Measurements from ENCODE around the gene KRT36. TPM values are rescaled to one million over a fixed set of nuclear protein-coding genes. Genes with fewer than 3 reads are reported as not detected.

The KRT36 gene
- total and polyA plus RNA-seq, 2 of the 8 experiments (the other 6 are each of a cell fraction or from before 2014, with no cell fraction given) = not detected

DNA sequence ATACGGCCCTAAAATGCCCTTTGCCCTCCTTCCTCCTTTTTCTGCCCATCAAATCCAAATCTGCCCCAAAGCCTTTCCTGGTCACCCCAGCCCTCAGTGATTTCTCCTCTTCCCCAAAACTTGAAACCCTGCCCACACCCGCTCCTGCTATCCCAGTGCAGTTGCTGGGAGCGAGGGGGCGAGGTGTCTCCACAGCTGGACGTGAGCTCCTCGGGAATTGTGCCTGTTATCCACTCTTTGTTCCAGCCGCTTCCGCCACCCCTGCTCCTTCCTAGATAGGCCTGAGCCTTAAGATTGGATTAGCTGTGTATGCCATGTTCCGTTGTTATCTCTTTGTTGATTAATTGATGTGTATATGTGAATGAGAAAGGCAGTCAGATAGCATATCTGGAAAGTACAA is 6.2 kb downstream of the KRT36 start:
- no peaks in the 10 kb centered on the region for H4K20me1 ChIP-seq (replicated peaks in 1 of 2; ENCODE audit: control insufficient read depth in 1 of 2, insufficient read depth in 2 of 2, low read length in 2 of 2)
- H2BK120ac ChIP-seq (replicated peaks; ENCODE audit: low read depth, low read length) = no peak overlapping the region
- H2BK20ac ChIP-seq (ENCODE audit: low read length) = no peak overlapping the region
- H3K9ac ChIP-seq (replicated peaks in 1 of 4; ENCODE audit: extremely low read depth in 1 of 4, low read depth in 3 of 4, low read length in 3 of 4) = no peak overlapping the region
- H3K4me2 ChIP-seq (ENCODE audit: insufficient read depth in 1 of 2, low read depth in 2 of 2, low read length in 2 of 2) = no peak overlapping the region
- TF ChIP-seq MAX (IDR thresholded peaks at IDR 0.05) (no peak), SP2 (IDR thresholded peaks at IDR 0.05; ENCODE audit: low read length) (no peak), SIN3A (conservative IDR thresholded peaks at IDR 0.05 in 1 of 2, IDR thresholded peaks at IDR 0.05 in 1 of 2; ENCODE audit: low read depth in 1 of 2, low read length in 2 of 2) (no peak), KDM1A (IDR thresholded peaks at IDR 0.05; ENCODE audit: borderline replicate concordance, low read length) (no peak), TBP (IDR thresholded peaks at IDR 0.05; ENCODE audit: low read depth, low read length) (no peak), NANOG (IDR thresholded peaks at IDR 0.05; ENCODE audit: insufficient read depth, low read depth, low read length, poor library complexity, severe bottlenecking) (no peak), CTBP2 (IDR thresholded peaks at IDR 0.05; ENCODE audit: borderline replicate concordance, insufficient read depth, insufficient read length, low read length) (no peak), SIRT6 (IDR thresholded peaks at IDR 0.05; ENCODE audit: low read length) (no peak), ZNF274 (IDR thresholded peaks at IDR 0.05; ENCODE audit: borderline replicate concordance, extremely low read depth, low read length) (no peak)
- TF ChIP-seq, protein P1, sequence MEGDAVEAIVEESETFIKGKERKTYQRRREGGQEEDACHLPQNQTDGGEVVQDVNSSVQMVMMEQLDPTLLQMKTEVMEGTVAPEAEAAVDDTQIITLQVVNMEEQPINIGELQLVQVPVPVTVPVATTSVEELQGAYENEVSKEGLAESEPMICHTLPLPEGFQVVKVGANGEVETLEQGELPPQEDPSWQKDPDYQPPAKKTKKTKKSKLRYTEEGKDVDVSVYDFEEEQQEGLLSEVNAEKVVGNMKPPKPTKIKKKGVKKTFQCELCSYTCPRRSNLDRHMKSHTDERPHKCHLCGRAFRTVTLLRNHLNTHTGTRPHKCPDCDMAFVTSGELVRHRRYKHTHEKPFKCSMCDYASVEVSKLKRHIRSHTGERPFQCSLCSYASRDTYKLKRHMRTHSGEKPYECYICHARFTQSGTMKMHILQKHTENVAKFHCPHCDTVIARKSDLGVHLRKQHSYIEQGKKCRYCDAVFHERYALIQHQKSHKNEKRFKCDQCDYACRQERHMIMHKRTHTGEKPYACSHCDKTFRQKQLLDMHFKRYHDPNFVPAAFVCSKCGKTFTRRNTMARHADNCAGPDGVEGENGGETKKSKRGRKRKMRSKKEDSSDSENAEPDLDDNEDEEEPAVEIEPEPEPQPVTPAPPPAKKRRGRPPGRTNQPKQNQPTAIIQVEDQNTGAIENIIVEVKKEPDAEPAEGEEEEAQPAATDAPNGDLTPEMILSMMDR (IDR thresholded peaks at IDR 0.05; ENCODE audit: control extremely low read depth in 1 of 3, insufficient read depth in 1 of 3, low read depth in 1 of 3, low read length in 3 of 3) = no peak
- no peak overlapping the region for H3K23ac ChIP-seq (ENCODE audit: insufficient read length)
- no peak overlapping the region for H3K14ac ChIP-seq (ENCODE audit: insufficient read length)
- CTCF ChIA-PET (ENCODE audit: partially characterized antibody) = interaction anchor here (0.7 to 33.9 kb wide), 10 partner anchors 9 to 1039 kb away, joined by 3 to 427 read pairs (median 5); partner anchors contain the start of gene KRT36
- H3K56ac ChIP-seq (replicated peaks; ENCODE audit: insufficient read length, low read depth, low read length) = no peak overlapping the region
- H2AK5ac ChIP-seq (ENCODE audit: low read depth, low read length) = no peak overlapping the region
- H3K9me3 ChIP-seq (ENCODE audit: insufficient read depth in 2 of 2, low read depth in 1 of 2, low read length in 1 of 2) = no peaks in the 10 kb centered on the region
- H4K5ac ChIP-seq (ENCODE audit: insufficient read length, low read depth, low read length) = no peak overlapping the region
- POLR2A ChIA-PET (ENCODE audit: partially characterized antibody) = no interaction called here
- no peak overlapping the region for H2BK15ac ChIP-seq (ENCODE audit: low read length)
- no peak overlapping the region for H2BK12ac ChIP-seq (ENCODE audit: low read depth, low read length)
- H3K79me2 ChIP-seq (ENCODE audit: control insufficient read depth in 1 of 2, insufficient read depth in 2 of 2, low read length in 2 of 2) = no peaks in the 10 kb centered on the region
- no peak overlapping the region for H3K27ac ChIP-seq (ENCODE audit: low read depth, low read length)
- DNase-seq (ENCODE audit: low read depth in 1 of 2, low spot score in 2 of 2) (no peak), FAIRE-seq (no peak)
- H3K18ac ChIP-seq (ENCODE audit: extremely low read depth, low read length) = no peak overlapping the region
- no peak overlapping the region for H3K4me3 ChIP-seq (ENCODE audit: extremely low read depth in 1 of 4, insufficient read depth in 2 of 4, low read depth in 3 of 4, low read length in 4 of 4)
- peaks cover 0 to 12% (median 6%) of the 10 kb centered on the region in 4 experiments; a peak in 6 of 7 replicates for H3K27me3 ChIP-seq (replicated peaks in 1 of 4; ENCODE audit: control insufficient read depth in 3 of 4, extremely low read depth in 1 of 4, insufficient read depth in 3 of 4, low read length in 3 of 4)
- H3K36me3 ChIP-seq (ENCODE audit: control insufficient read depth in 2 of 4, insufficient read depth in 4 of 4, low read length in 3 of 4) = no peaks in the 10 kb centered on the region
- 81% methylated on average over 9 of the region's 9 CpGs; no CpG with 5 or more reads in 1 of the 2 experiments for WGBS, 2 experiments (ENCODE audit: extremely low coverage in 1 of 2, insufficient coverage in 1 of 2, insufficient read length in 1 of 2, insufficient replicate concordance in 2 of 2, low coverage in 1 of 2, low lambda C conversion rate in 2 of 2, missing lambda C conversion rate in 1 of 2)
- H2BK5ac ChIP-seq (ENCODE audit: low read depth, low read length) = no peak overlapping the region
- H2AFZ ChIP-seq (ENCODE audit: low read length) = no peak overlapping the region
- no peak overlapping the region for H4K91ac ChIP-seq (replicated peaks; ENCODE audit: insufficient read length, low read length)
- no peaks in the 10 kb centered on the region; a peak in 2 of 7 replicates for H3K4me1 ChIP-seq (replicated peaks in 1 of 4; ENCODE audit: control insufficient read depth in 3 of 4, insufficient read depth in 4 of 4, low read length in 3 of 4)
- no peak overlapping the region for H4K8ac ChIP-seq (ENCODE audit: extremely low read depth, insufficient read depth, low read length)
- no peaks in the 10 kb centered on the region for H3K79me1 ChIP-seq (ENCODE audit: low read depth, low read length)
- no peaks in the 10 kb centered on the region for H3K23me2 ChIP-seq (ENCODE audit: low read depth, low read length)
- no peak overlapping the region for H3K4ac ChIP-seq (replicated peaks; ENCODE audit: insufficient read length, low read depth, low read length)
